LNCAP (cell line): ENCODE measurements around the gene DAB2.

Experiments
- CTCF ChIP-seq: fragments of 450-650 bp; IDR thresholded peaks from 2 replicates; pipeline ENCODE4 v1.5.1; 2017; ENCODE audit warnings: mild to moderate bottlenecking

Gene DAB2

GRCh38 chr5:39427229-39427628 lies 2.4 kb upstream of the DAB2 start:
- no peak for TF ChIP-seq CTCF

GRCh38 chr5:39426746-39427105 lies 1.9 kb upstream of the DAB2 start:
- TF ChIP-seq CTCF: no peak

GRCh38 chr5:39426051-39426745 lies 1.4 kb upstream of the DAB2 start:
- TF ChIP-seq CTCF: no peak

- no peak for TF ChIP-seq CTCF
Observed at GRCh38 chr5:39423331-39423751, 1.4 kb downstream of the DAB2 start.

- TF ChIP-seq CTCF: no peak
Observed at GRCh38 chr5:39422728-39423285, 2.0 kb downstream of the DAB2 start.

GRCh38 chr5:39422036-39422606 lies 2.7 kb downstream of the DAB2 start:
- no peak for TF ChIP-seq CTCF

GRCh38 chr5:39420482-39421145 lies 4.2 kb downstream of the DAB2 start:
- TF ChIP-seq CTCF: no peak
